Omental fat pad (tissue), 4 donors: Measurements from ENCODE around the gene CCNI. TPM values are rescaled to one million over a fixed set of nuclear protein-coding genes. Genes with fewer than 3 reads are reported as not detected.

Source experiments
- ATAC-seq: fragments of 150-250 bp; one replicate; pipeline ENCODE4 v1.9.1; 2016; ENCODE audit warnings: mild to moderate bottlenecking, moderate library complexity; ENCODE audit not compliant: low FRiP score
- DNase-seq: peaks from one replicate; pipeline ENCODE4 v3.0.0-alpha.2; 2019; ENCODE audit warnings: low spot score
- total RNA-seq, 4 donors: library from RNA; depleted of rRNA; stranded (reverse); fragments of >200 nt; gene quantifications; one replicate each; pipeline ENCODE4 v1.1.0, GENCODE V29; 2016
- TF ChIP-seq, protein P1 (sequence below), 3 donors: fragments of 450-650 bp; IDR thresholded peaks; one replicate each; pipeline ENCODE4 v1.5.1; 2016 to 2017; ENCODE audit warnings: antibody characterized with exemption in 3 of 3, mild to moderate bottlenecking in 3 of 3, moderate library complexity in 2 of 3

CCNI gene, protein sequence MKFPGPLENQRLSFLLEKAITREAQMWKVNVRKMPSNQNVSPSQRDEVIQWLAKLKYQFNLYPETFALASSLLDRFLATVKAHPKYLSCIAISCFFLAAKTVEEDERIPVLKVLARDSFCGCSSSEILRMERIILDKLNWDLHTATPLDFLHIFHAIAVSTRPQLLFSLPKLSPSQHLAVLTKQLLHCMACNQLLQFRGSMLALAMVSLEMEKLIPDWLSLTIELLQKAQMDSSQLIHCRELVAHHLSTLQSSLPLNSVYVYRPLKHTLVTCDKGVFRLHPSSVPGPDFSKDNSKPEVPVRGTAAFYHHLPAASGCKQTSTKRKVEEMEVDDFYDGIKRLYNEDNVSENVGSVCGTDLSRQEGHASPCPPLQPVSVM
- 100 to 1,000 TPM; 191 to 233 (median 199) TPM for total RNA-seq

DNA sequence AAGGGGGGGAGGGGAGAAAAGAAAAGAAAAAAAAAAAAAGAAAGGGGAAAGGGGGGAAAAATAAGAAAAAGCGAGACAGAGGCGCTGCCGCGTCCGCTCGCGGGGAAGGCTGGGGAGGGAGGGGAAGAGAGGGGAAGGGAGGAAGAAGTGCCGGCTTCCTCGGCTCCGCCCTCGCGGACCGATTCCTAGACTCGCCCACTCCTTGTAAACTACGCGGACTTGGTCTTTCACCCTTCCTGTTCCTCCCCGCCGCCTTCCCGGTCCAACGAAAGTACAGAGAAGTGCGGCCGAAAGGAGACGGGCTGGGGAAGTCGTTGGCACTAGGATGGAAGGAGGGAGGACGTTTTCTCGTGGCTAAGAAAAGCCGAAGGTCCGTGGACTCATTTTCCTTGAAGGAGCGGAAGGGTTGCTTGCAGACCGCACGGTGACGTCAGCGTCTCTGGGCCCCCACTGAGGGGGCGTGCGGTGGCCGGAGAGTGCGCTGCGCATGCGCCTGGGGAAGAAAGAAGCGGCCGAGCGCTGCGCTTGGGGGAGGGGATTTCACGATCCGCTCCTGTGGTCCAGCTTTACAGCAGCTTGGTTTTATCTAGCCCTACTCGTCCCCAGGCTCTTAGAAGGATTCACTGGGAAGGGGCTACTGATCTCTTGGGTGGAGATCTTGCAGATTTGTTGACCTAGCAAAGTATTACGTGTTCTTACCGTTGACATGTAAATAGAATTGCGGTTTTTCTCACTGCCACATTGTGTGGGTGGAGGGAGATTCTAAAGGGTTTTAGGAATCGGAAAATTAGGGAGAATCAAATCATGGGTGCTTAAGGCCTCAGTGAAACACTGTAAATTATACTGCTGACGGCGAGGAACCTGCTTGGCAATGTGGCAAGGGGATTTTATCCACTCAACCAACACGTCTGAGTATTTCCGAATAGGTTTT, at the start of gene CCNI:
TSS of gene CCNI (minus strand) at position 121 of the 931 bp plus-strand sequence. CDS start 9,627 bp downstream, outside the sequence.
- peak; percentile 94 for ATAC-seq
- TF ChIP-seq, protein P1, sequence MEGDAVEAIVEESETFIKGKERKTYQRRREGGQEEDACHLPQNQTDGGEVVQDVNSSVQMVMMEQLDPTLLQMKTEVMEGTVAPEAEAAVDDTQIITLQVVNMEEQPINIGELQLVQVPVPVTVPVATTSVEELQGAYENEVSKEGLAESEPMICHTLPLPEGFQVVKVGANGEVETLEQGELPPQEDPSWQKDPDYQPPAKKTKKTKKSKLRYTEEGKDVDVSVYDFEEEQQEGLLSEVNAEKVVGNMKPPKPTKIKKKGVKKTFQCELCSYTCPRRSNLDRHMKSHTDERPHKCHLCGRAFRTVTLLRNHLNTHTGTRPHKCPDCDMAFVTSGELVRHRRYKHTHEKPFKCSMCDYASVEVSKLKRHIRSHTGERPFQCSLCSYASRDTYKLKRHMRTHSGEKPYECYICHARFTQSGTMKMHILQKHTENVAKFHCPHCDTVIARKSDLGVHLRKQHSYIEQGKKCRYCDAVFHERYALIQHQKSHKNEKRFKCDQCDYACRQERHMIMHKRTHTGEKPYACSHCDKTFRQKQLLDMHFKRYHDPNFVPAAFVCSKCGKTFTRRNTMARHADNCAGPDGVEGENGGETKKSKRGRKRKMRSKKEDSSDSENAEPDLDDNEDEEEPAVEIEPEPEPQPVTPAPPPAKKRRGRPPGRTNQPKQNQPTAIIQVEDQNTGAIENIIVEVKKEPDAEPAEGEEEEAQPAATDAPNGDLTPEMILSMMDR (IDR thresholded peaks at IDR 0.05) = no peak
- peak; percentile 87 for DNase-seq

DNA sequence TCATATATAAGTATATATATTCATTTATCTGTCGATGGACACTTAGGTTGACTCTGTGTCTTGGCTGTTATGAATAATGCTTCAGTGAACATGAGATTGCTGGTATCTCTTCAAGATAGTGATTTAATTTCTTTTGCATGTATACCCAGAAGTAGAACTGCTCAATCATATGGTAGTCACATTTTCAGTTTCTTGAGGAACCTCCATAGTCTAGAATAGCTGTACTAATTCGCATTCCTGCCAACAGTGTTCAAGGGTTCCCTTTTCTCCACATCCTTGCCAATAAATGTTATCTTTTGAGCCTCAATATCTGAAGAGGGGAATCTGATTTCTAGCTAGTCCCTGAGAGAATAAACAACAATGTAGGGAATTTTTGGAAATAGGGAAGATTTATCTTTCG, 48.8 kb upstream of the CCNI start:
- no peak for ATAC-seq
- TF ChIP-seq, protein P1 (IDR thresholded peaks at IDR 0.05) = no peak
- no peak for DNase-seq

DNA sequence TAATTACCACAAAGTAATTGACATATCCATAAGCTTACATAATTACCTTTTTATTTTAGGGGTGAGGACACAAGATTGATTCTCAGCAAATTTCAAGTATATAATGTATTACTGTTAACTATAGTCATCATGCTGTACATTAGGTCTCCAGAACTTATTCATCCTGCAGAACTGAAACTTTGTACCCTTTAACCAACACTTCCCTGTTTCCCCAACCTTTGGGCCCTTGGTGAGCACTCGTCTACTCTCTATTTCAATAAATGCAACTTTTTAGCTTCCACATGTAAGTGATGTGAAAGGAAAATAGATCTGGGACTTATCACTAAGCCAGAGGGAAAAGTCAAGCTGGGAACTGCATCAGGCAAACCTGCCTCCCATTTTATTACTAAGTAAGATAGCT, 47.6 kb upstream of the CCNI start:
- TF ChIP-seq, protein P1 (IDR thresholded peaks at IDR 0.05) = no peak
- no peak for DNase-seq

DNA sequence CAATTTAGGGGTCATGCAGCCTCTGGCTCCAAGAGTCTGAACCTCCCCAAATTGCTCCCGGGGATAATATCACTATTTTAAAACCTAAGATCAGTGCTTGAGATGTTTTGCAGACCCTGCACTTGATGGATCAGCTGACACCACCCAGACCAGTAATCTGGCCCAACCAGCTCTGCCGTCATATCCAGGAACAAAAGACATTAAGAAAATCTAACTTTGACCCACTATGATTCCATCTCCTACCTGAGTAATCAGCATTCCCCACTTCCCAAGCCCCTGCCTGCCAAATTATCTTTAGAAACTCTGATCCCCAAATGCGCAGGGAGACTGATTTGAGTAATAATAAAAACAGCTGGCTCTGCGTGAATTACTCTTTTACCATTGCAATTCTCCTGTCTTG, 46.9 kb upstream of the CCNI start:
- TF ChIP-seq, protein P1 (IDR thresholded peaks at IDR 0.05) = no peak
- ATAC-seq (no peak), DNase-seq (no peak)

More for the DNA sequence above, 47.6 kb upstream of the CCNI start:
- no peak for ATAC-seq

DNA sequence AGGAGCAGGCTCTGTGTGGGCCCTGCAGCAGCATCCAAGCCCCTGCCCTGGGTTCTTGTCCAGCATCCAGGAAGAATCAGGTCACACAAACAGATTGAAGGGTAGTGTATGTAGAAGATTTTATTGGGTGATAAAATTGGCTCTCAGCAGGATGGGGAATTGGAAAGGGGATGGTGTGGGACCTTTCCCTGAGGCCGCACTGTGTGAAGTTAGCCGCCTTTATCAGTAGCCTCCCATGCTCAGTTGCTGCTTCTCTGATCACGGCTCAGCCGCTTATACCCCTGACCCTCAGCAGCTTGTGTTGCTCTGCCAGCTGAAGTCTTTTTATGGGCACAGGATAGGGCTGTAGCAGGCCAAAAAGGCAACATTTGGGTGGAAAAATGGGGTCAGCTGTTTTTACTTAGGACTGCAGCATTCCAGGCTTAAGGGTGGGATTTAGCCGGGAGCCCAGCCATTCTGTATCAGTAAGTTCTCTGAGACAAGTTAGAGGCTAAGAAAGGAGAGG, 46.0 kb upstream of the CCNI start:
- ATAC-seq (no peak), DNase-seq (no peak)
- TF ChIP-seq, protein P1 (IDR thresholded peaks at IDR 0.05) = no peak

DNA sequence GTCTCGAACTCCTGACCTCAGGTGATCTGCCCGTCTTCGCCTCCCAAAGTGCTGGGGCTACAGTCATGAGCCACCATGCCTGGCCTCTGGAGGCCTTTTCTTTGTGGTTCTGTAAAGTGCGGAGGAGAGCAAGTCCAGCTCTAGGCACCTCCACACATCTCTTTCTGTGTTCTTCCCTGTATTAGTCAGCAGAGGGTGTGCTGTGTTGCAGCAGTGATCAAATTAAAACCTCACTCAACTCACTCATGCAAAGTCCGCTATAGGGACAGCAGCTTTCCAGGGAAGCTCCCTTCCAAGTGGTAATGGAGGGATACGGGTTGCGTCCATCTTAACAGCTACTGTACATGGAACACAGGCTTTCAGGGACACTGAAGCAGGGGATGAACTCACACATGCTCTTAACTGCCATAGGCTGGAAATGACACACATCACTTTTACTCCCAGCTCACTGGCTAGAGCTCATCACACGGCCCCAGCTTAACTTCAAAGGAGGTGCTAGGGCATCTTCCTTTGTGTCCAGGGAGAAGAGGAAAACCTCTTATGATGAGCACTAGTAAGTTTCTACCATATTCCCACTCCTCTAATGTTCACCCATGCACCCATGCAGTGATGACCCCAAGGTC, 45.2 kb upstream of the CCNI start:
- DNase-seq (no peak), ATAC-seq (no peak)
- TF ChIP-seq, protein P1 (IDR thresholded peaks at IDR 0.05) = no peak
